GM10847 (cell line): ENCODE results near the gene PIEZO1.

ENCODE experiments used
- POLR2A ChIP-seq: IDR thresholded peaks from 2 replicates; pipeline ENCODE4 v1.6.1; 2011; ENCODE audit not compliant: insufficient read length; ENCODE audit errors: extremely low read depth

Gene PIEZO1

GRCh38 chr16:88793251-88793954, 8.4 kb upstream of the PIEZO1 start:
- TF ChIP-seq POLR2A = no peak

- no peak for TF ChIP-seq POLR2A
Measured at GRCh38 chr16:88792668-88793250, 7.7 kb upstream of the PIEZO1 start.

GRCh38 chr16:88792078-88792550, 7.1 kb upstream of the PIEZO1 start:
- TF ChIP-seq POLR2A = no peak

GRCh38 chr16:88790312-88791211, 5.5 kb upstream of the PIEZO1 start:
- no peak for TF ChIP-seq POLR2A

- TF ChIP-seq POLR2A = no peak
Measured at GRCh38 chr16:88789594-88789993, 4.6 kb upstream of the PIEZO1 start.

- TF ChIP-seq POLR2A = no peak
Measured at GRCh38 chr16:88787579-88788314, 2.7 kb upstream of the PIEZO1 start.

- TF ChIP-seq POLR2A = no peak
Measured at GRCh38 chr16:88784856-88785105, 239 bp downstream of the PIEZO1 start.

- TF ChIP-seq POLR2A = no peak
Measured at GRCh38 chr16:88784074-88784855, 755 bp downstream of the PIEZO1 start.

GRCh38 chr16:88783391-88784073, 1.5 kb downstream of the PIEZO1 start:
- TF ChIP-seq POLR2A = no peak

GRCh38 chr16:88782454-88783390, 2.3 kb downstream of the PIEZO1 start:
- TF ChIP-seq POLR2A = no peak

- TF ChIP-seq POLR2A = no peak
Measured at GRCh38 chr16:88781140-88782077, 3.6 kb downstream of the PIEZO1 start.

- TF ChIP-seq POLR2A = no peak
Measured at GRCh38 chr16:88780142-88781062, 4.6 kb downstream of the PIEZO1 start.
